ELF-1 (cell line): ENCODE data around the gene RIMS1.

ENCODE experiments used
- DNase-seq: peaks from one replicate; pipeline ENCODE4 v3.0.0-alpha.2; 2016; ENCODE audit warnings: low read depth, low spot score

The RIMS1 gene

GRCh38 chr6:72413884-72414283 lies 527.5 kb downstream of the RIMS1 start:
- no peak for DNase-seq

GRCh38 chr6:72414657-72415056 lies 528.3 kb downstream of the RIMS1 start:
- no peak for DNase-seq

- DNase-seq = no peak
These were observed 530.6 kb downstream of the RIMS1 start for GRCh38 chr6:72416744-72417465.

GRCh38 chr6:72417759-72418158 lies 531.4 kb downstream of the RIMS1 start:
- DNase-seq = no peak

GRCh38 chr6:72418495-72418894 lies 532.1 kb downstream of the RIMS1 start:
- DNase-seq = peak; percentile 63

GRCh38 chr6:72419966-72420365 lies 533.6 kb downstream of the RIMS1 start:
- DNase-seq = no peak

GRCh38 chr6:72420409-72420808 lies 534.1 kb downstream of the RIMS1 start:
- no peak for DNase-seq

GRCh38 chr6:72421387-72421786 lies 535.0 kb downstream of the RIMS1 start:
- DNase-seq = no peak

GRCh38 chr6:72422171-72422570 lies 535.8 kb downstream of the RIMS1 start:
- DNase-seq = no peak

- no peak for DNase-seq
These were observed 538.1 kb downstream of the RIMS1 start for GRCh38 chr6:72424476-72424875.

- no peak for DNase-seq
These were observed 538.8 kb downstream of the RIMS1 start for GRCh38 chr6:72425003-72425681.

GRCh38 chr6:72440611-72441010 lies 554.3 kb downstream of the RIMS1 start:
- no peak for DNase-seq

- DNase-seq = no peak
These were observed 560.1 kb downstream of the RIMS1 start for GRCh38 chr6:72446430-72446829.
